Mucosa of stomach (tissue), 1 donor: ENCODE results near the gene PLA2G2C.

Source experiments
- H3K27me3 ChIP-seq: one replicate; pipeline ENCODE4 v1.7.0; 2013; ENCODE audit warnings: mild to moderate bottlenecking, low read length; ENCODE audit not compliant: control insufficient read depth, insufficient read depth
- H3K36me3 ChIP-seq: one replicate; pipeline ENCODE4 v1.7.0; 2013; ENCODE audit warnings: low read length; ENCODE audit not compliant: control insufficient read depth, insufficient read depth
- H3K4me1 ChIP-seq: one replicate; pipeline ENCODE4 v1.7.0; 2013; ENCODE audit warnings: mild to moderate bottlenecking, low read length; ENCODE audit not compliant: control insufficient read depth, insufficient read depth
- H3K4me3 ChIP-seq: one replicate; pipeline ENCODE4 v1.7.0; 2013; ENCODE audit warnings: low read length
- H3K9ac ChIP-seq: one replicate; pipeline ENCODE4 v1.7.0; 2013; ENCODE audit warnings: mild to moderate bottlenecking, low read length, moderate library complexity
- H3K9me3 ChIP-seq: one replicate; pipeline ENCODE4 v1.7.0; 2013; ENCODE audit warnings: mild to moderate bottlenecking, low read length, moderate library complexity; ENCODE audit not compliant: control insufficient read depth
- donor health status: Pancreatic carcinoma.

The PLA2G2C gene

DNA sequence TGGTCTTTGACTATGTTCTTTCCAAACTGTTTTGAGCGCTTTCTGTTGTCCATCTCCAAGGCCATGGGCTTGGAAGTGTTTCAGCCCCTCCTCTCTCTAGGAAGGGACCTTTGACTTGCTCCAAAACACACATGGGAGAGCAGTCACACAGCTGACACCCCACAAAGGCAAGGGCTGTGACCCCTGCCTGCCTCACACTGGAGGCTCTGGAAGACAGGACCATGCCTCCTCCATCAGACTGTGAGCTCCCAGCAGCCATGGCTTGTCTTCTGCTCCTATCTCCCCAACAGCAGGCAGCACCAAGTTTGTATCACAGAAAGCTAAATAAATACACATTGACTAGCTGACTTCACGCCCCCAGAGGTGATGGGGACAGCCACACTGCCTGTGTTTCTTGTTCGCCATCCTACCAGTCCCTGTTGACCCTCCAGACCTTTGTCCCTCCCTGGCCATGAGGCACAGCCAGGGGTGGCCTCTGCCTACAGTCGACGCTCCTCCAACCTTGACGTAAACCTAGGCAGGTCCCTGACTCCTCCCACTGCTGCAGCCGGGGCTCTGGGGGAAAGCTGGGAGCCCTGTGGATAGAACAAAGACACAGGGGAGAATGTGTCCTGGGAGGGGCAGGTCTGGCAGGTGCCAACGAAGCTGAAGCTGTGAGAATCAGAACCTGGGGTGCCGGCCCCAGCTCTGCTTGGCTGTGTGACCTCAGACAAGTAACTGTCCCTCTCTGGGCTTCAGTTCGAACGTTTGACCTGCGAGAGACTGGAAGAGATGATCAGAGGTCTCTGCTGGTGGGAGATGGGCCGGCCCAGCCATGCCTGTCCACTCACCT is 42.4 kb downstream of the PLA2G2C start:
- Histone ChIP-seq H3K4me3 (no peak overlapping the region), H3K4me1 (peaks cover 5% of the 10 kb centered on the region), H3K9ac (no peak overlapping the region), H3K9me3 (no peaks in the 10 kb centered on the region), H3K27me3 (peaks cover 3% of the 10 kb centered on the region), H3K36me3 (no peaks in the 10 kb centered on the region)

DNA sequence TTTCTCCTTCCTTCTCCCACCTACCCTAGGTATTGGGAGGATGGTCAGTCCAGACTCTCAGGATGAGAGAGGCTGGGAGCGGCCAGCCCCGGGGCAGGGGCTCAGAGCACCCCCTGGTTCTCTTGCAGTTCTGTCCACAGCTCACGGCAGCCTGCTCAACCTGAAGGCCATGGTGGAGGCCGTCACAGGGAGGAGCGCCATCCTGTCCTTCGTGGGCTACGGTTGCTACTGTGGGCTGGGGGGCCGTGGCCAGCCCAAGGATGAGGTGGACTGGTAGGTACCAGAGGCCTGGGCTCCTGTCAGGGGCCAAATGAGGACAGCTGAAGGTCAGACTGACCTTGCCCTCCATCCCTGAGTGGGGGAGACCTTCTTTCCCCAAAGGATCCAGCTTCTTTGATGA is 43.0 kb downstream of the PLA2G2C start:
- Histone ChIP-seq H3K9ac (no peak overlapping the region), H3K36me3 (no peaks in the 10 kb centered on the region), H3K27me3 (peaks cover 3% of the 10 kb centered on the region), H3K9me3 (no peaks in the 10 kb centered on the region), H3K4me3 (no peak overlapping the region), H3K4me1 (peaks cover 5% of the 10 kb centered on the region)

DNA sequence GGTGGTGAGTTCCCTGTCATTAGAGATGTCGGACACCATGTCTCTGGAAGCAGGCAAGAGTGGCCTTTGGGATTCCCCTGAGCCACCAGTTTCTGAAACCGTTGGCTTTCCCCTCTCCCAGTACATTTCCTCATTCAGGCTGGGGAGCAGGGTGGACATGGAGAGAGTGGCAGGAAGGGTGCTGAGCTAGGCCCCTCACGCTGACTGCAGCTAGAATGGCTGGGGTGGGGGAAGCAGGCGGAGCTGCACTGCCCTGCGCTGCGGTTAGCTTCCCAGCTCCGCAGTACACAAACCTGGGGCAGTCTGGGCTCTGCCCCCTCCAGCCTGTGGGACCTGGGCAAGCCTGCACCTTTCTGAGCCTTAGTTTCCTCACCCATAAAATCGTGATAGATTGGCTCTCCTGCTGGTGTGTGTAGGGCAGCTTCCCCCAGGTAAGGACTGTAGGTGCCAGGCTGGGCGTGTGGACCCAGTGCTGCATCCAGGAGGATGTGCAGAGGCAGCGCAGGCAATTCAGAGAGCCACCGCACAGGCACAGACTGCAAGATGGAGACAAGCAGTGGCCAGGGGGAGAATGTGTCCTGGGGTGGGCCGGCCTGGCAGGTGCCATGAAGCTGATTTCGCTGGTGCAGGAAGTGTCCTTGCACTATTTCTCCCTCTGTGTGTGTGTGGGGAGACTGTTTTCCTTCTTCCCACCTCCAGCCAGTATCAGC is 44.2 kb downstream of the PLA2G2C start:
- Histone ChIP-seq H3K4me3 (no peak overlapping the region), H3K36me3 (no peaks in the 10 kb centered on the region), H3K4me1 (peaks cover 12% of the 10 kb centered on the region), H3K27me3 (peaks cover 3% of the 10 kb centered on the region), H3K9ac (no peak overlapping the region), H3K9me3 (no peaks in the 10 kb centered on the region)

DNA sequence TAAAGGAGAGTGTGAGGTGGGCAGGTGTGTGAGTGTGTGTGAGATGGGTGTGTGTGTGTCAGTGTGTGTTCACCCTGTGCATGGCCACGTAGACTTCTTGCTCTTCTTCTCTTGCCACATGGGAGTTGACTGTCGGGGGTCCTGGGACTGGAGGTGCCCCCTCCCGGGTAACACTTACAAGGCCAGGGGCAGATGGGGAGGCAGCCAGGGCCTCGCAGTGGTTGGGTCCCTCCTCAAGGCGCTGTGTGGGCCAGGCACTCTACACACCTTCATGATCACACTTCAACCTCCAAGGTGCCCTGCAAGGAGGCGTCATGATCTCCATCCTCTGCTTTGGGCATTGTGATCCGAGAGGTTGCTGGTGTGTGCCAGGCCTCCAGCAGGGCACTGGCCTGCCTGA is 44.9 kb downstream of the PLA2G2C start:
- Histone ChIP-seq H3K4me1 (peaks cover 15% of the 10 kb centered on the region), H3K4me3 (no peak overlapping the region), H3K9ac (no peak overlapping the region), H3K27me3 (peaks cover 3% of the 10 kb centered on the region), H3K9me3 (no peaks in the 10 kb centered on the region), H3K36me3 (no peaks in the 10 kb centered on the region)

DNA sequence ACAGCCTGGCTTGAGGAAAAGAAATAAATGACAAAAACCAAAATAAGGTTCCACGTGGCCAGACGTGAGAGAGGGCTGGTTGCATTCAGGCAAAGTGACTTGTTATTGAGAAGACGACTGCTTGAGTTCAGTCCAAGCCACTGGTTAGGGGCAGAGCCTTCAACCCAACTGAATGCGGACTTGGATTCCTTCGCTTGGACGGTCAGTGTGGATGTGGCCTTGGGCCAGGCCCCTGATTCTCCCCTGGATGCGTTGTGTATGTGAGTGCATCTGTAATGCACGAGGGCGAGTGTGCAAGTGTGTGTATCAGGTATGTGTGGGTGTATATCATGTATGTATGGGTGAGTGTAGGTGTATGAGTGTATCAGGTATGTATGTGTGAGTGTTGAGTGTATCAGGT is 45.3 kb downstream of the PLA2G2C start:
- Histone ChIP-seq H3K4me1 (peaks cover 15% of the 10 kb centered on the region), H3K9ac (no peak overlapping the region), H3K9me3 (no peaks in the 10 kb centered on the region), H3K4me3 (no peak overlapping the region), H3K27me3 (peaks cover 3% of the 10 kb centered on the region), H3K36me3 (no peaks in the 10 kb centered on the region)

DNA sequence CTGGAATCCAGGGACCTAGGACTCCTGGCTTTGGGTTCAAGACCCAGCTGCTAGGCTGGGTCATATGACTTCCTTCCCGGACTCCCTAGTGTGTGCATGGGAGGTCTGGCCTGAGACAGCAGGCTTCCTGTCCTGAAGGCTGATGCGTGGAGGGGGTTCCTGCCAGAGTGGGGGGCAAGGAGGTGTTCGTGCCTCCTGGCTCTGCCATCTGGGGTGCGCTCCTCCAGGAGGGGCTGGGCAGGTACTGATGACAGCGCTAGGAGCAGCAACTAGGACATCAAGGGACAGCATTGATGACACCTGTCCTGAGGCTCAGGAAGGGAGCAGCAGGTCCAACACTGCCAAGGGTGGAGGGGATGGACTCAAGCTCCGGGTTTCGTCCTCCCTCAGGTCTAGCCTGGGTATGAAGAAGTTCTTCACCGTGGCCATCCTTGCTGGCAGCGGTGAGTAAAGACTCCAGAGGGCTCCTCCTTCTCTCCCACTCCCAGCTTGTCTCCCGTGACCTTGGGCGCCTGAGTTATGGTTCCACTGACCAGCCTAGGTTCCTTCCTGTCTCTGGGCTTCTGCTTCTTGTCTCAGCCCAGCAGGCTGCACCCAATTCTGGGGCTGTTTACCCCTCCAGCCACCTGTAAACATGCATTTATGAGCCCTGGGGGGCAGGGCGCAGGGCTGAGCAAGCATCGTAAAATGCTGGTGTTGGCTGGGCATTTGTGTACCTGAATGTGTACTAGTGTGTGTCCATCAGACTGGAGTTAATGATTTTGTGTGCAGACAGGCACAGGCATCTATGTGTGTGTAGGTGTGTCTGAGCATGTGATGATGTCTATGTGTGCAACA is 46.3 kb downstream of the PLA2G2C start:
- Histone ChIP-seq H3K36me3 (no peaks in the 10 kb centered on the region), H3K4me3 (no peak overlapping the region), H3K4me1 (peaks cover 15% of the 10 kb centered on the region), H3K9me3 (no peaks in the 10 kb centered on the region), H3K9ac (no peak overlapping the region), H3K27me3 (peaks cover 3% of the 10 kb centered on the region)

DNA sequence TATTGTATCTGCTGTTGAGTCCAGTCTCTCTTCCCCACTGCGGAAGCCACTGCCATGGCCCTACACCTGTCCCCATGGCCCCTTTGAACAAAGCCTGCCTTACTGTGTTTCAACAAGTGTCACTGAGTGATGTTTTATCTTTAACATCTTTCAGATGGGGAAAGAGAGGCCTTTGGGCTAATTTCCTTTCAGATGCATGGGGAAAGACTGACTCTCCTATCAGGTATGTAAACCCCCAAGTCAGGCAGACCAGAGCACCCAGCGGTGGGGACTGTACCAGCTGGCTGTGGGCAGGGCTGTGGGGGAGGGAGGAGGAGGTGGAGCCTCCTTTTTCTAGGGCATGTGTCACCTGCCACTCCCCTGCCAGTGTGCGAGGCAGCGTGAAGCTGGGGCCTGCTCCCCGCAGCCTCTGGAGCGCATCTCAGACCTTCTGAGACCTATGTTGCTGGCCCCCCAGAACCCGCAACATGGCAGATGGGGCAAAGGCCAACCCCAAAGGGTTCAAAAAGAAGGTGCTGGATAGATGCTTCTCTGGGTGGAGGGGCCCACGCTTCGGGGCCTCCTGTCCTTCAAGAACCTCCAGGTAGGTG is 47.3 kb downstream of the PLA2G2C start, which contains the start of gene PLA2G2F:
TSS of gene PLA2G2F (plus strand) at position 363 of the 590 bp plus-strand sequence. CDS start at position 468, 105 bp downstream.
- Histone ChIP-seq H3K27me3 (peaks cover 3% of the 10 kb centered on the region), H3K9me3 (no peaks in the 10 kb centered on the region), H3K4me1 (peaks cover 11% of the 10 kb centered on the region), H3K4me3 (no peak within 1 kb of the TSS), H3K9ac (no peak within 1 kb of the TSS), H3K36me3 (no peaks in the 10 kb centered on the region)

DNA sequence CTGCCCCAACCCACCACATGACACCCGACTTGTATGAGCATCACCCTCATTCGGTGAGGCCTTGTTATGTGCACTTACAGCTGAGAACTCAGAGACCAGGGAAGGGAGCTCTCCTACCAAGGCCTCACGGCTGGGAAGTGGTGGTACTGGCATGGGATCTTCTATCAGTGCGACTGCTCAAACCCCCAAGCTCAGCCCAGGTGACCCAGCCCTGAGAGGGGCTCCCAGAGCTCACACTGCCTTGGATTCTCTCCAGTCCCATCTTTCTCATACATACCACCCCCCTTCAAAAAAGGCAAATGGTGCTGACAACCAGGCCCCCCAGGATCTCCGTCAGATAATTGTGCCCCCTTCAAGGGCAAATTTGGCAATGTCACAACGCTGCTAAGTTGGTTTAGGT is 48.0 kb downstream of the PLA2G2C start:
- peaks cover 11% of the 10 kb centered on the region for H3K4me1 ChIP-seq
- no peak overlapping the region for H3K4me3 ChIP-seq
- no peaks in the 10 kb centered on the region for H3K9me3 ChIP-seq
- no peak overlapping the region for H3K9ac ChIP-seq
- no peaks in the 10 kb centered on the region for H3K36me3 ChIP-seq
- H3K27me3 ChIP-seq = peaks cover 3% of the 10 kb centered on the region

DNA sequence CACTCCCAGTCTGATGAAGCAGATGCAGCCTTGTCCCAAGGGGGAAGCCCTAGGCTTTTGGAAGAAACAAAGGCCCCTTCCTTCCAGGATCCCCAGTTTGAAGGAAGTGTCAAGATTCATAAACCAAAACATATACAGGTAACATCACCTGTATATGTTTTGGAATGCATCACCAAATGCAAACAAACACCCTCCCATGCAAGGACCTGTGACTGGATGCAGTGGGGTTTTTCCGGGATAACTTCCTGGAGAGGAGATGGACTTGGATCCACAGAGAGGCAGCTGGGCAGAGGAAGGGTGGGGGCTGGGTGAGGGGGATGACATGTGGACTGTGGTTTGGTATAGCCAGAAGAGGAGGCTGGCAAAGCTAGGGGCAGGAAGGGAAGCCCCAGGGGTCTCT is 48.7 kb downstream of the PLA2G2C start:
- Histone ChIP-seq H3K4me3 (no peak overlapping the region), H3K4me1 (peaks cover 11% of the 10 kb centered on the region), H3K36me3 (no peaks in the 10 kb centered on the region), H3K9ac (no peak overlapping the region), H3K9me3 (no peaks in the 10 kb centered on the region), H3K27me3 (no peaks in the 10 kb centered on the region)

DNA sequence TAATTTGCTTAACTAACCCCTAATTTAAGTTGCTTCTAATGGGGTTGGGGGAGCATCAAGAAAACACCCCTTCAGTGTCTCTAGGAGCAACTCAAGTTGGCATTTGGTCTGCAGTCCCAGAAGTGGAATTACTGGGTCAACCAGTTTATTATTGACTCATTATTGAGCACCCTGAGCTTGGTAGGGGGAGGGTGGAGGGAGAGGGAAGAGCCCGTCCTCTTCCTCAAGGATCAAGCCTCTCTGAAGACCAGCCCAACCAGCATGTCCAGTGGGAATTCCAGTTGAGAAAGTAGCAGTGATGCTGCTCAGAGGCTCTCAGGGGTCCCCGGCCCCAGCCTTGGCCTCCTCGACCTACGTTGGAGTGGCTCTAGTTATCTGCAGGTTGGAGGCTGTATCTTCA is 49.3 kb downstream of the PLA2G2C start:
- H3K9ac ChIP-seq = no peak overlapping the region
- no peaks in the 10 kb centered on the region for H3K9me3 ChIP-seq
- H3K4me3 ChIP-seq = no peak overlapping the region
- no peaks in the 10 kb centered on the region for H3K36me3 ChIP-seq
- H3K4me1 ChIP-seq = peaks cover 11% of the 10 kb centered on the region
- no peaks in the 10 kb centered on the region for H3K27me3 ChIP-seq

DNA sequence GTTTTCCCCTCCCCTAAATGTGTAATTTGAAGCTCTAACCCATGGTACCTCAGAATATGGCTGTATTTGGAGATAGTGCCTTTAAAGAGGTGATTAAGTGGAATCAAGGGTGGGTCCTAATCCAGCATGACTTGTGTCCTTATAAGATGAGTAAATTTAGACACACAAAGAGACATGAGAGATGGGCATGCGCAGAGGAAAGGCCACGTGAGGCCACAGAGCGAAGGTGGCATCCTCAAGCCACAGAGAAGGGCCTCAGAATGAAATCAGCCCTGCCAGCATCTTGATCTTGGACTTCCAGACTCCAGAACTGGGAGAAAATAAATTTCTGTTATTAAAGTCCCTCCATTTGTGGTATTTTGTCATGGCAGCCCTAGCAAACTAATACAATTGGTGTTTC is 50.1 kb downstream of the PLA2G2C start:
- Histone ChIP-seq H3K9ac (no peak overlapping the region), H3K4me3 (no peak overlapping the region), H3K9me3 (no peaks in the 10 kb centered on the region), H3K27me3 (no peaks in the 10 kb centered on the region), H3K36me3 (no peaks in the 10 kb centered on the region), H3K4me1 (peaks cover 11% of the 10 kb centered on the region)
